ENCODE results near the gene SSTR5. TPM values are rescaled to one million over a fixed set of nuclear protein-coding genes. Genes with fewer than 3 reads are reported as not detected.

Gene SSTR5
- total RNA-seq, 1 donor from 2014 or later, result not detected

- Histone ChIP-seq H3K27me3 (no peaks in the 10 kb centered on the region), H3K27ac (no peak overlapping the region), H3K4me1 (no peaks in the 10 kb centered on the region), H3K36me3 (no peaks in the 10 kb centered on the region), H3K9me3 (no peaks in the 10 kb centered on the region), H3K4me3 (no peak overlapping the region)
- no peak for DNase-seq (ENCODE audit: low spot score in 2 of 2)
- intact Hi-C loops (cut with DNase I), result no loop called here
- TF ChIP-seq CTCF (IDR thresholded peaks at IDR 0.05), result no peak
These were observed 39.9 kb upstream of the SSTR5 start for GRCh38 chr16:1032607-1033006.

GRCh38 chr16:1033128-1033679, 39.3 kb upstream of the SSTR5 start:
- no peaks in the 10 kb centered on the region for H3K4me1 ChIP-seq
- intact Hi-C loops (cut with DNase I), result no loop called here
- no peaks in the 10 kb centered on the region for H3K27me3 ChIP-seq
- H3K27ac ChIP-seq, result no peak overlapping the region
- no peaks in the 10 kb centered on the region for H3K9me3 ChIP-seq
- DNase-seq (ENCODE audit: low spot score in 2 of 2), result no peak
- no peak for TF ChIP-seq CTCF (IDR thresholded peaks at IDR 0.05)
- no peak overlapping the region for H3K4me3 ChIP-seq
- no peaks in the 10 kb centered on the region for H3K36me3 ChIP-seq

GRCh38 chr16:1034230-1035065, 38.1 kb upstream of the SSTR5 start:
- intact Hi-C loops (cut with DNase I), result no loop called here
- DNase-seq (ENCODE audit: low spot score in 2 of 2), result no peak
- no peaks in the 10 kb centered on the region for H3K36me3 ChIP-seq
- no peak overlapping the region for H3K4me3 ChIP-seq
- TF ChIP-seq CTCF (IDR thresholded peaks at IDR 0.05), result no peak
- no peak overlapping the region for H3K27ac ChIP-seq
- H3K9me3 ChIP-seq, result no peaks in the 10 kb centered on the region
- no peaks in the 10 kb centered on the region for H3K27me3 ChIP-seq
- no peaks in the 10 kb centered on the region for H3K4me1 ChIP-seq

GRCh38 chr16:1035066-1035415, 37.5 kb upstream of the SSTR5 start:
- no peak for TF ChIP-seq CTCF (IDR thresholded peaks at IDR 0.05)
- H3K27me3 ChIP-seq, result no peaks in the 10 kb centered on the region
- no peak for DNase-seq (ENCODE audit: low spot score in 2 of 2)
- no peaks in the 10 kb centered on the region for H3K36me3 ChIP-seq
- no peaks in the 10 kb centered on the region for H3K9me3 ChIP-seq
- no peaks in the 10 kb centered on the region for H3K4me1 ChIP-seq
- no peak overlapping the region for H3K27ac ChIP-seq
- H3K4me3 ChIP-seq, result no peak overlapping the region
- intact Hi-C loops (cut with DNase I), result no loop called here

GRCh38 chr16:1036166-1036565, 36.4 kb upstream of the SSTR5 start:
- no peaks in the 10 kb centered on the region for H3K9me3 ChIP-seq
- TF ChIP-seq CTCF (IDR thresholded peaks at IDR 0.05), result no peak
- no peaks in the 10 kb centered on the region for H3K27me3 ChIP-seq
- H3K4me1 ChIP-seq, result no peaks in the 10 kb centered on the region
- H3K27ac ChIP-seq, result no peak overlapping the region
- no peak for DNase-seq (ENCODE audit: low spot score in 2 of 2)
- no peak overlapping the region for H3K4me3 ChIP-seq
- H3K36me3 ChIP-seq, result no peaks in the 10 kb centered on the region
- intact Hi-C loops (cut with DNase I), result no loop called here
